SK-N-SH (cell line): ENCODE measurements around the gene ATR. TPM values are rescaled to one million over a fixed set of nuclear protein-coding genes. Genes with fewer than 3 reads are reported as not detected.

Experiments used
- CTCF ChIA-PET: fragments of 300-600, 350-600 bp; formaldehyde crosslinking; extraction: SDS; loops from one replicate; lab custom pipeline; 2021; lab: Yijun Ruan, JAX
- POLR2A ChIA-PET: fragments of 350-600 bp; sonication (Branson Sonifier 250); formaldehyde crosslinking; extraction: SDS; loops from one replicate; lab custom pipeline; 2020; ENCODE audit warnings: antibody characterized with exemption, inconsistent platforms; lab: Yijun Ruan, JAX
- DNase-seq: peaks from one replicate; pipeline ENCODE4 v3.0.0; 2012
- H2AFZ ChIP-seq: fragments of 200-600 bp; sonication (generic); 2 replicates; pipeline ENCODE4 v1.8.1; 2016; ENCODE audit warnings: antibody characterized with exemption, mild to moderate bottlenecking, low read depth
- H3F3A ChIP-seq: fragments of 200-600 bp; sonication (generic); replicated peaks from 2 replicates; pipeline ENCODE3; 2016; ENCODE audit warnings: antibody characterized with exemption, mild to moderate bottlenecking; ENCODE audit not compliant: insufficient read depth
- H3K27ac ChIP-seq, 2 experiments: fragments of 200-500 bp in 1 of 2; fragments of 200-600 bp in 1 of 2; sonication (Bioruptor generic) in 1 of 2; sonication (generic), shearing (Covaris generic) in 1 of 2; 2 replicates each; pipeline versions ENCODE4 v1.5.1 to v1.6.1; 2014 to 2016; ENCODE audit warnings: low read depth in 2 of 2, inconsistent platforms in 1 of 2, low read length in 1 of 2, mild to moderate bottlenecking in 1 of 2, mixed read lengths in 1 of 2
- H3K27me3 ChIP-seq: fragments of 200-600 bp; sonication (generic), shearing (Covaris generic); 2 replicates; pipeline ENCODE4 v1.6.1; 2016; ENCODE audit warnings: mixed run types; ENCODE audit not compliant: insufficient read depth
- H3K36me3 ChIP-seq, 2 experiments: fragments of 200-500 bp in 1 of 2; fragments of 200-600 bp in 1 of 2; sonication (Bioruptor generic) in 1 of 2; sonication (generic) in 1 of 2; replicated peaks in 1 of 2; 2 replicates each; pipeline versions ENCODE3 to v1.5.1; 2014 to 2016; ENCODE audit warnings: low read length in 1 of 2, mild to moderate bottlenecking in 1 of 2; ENCODE audit not compliant: insufficient read depth in 2 of 2, control insufficient read depth in 1 of 2
- H3K4me1 ChIP-seq, 2 experiments: fragments of 200-500 bp in 1 of 2; fragments of 200-600 bp in 1 of 2; sonication (Bioruptor generic) in 1 of 2; sonication (generic), shearing (Covaris generic) in 1 of 2; 2 replicates each; pipeline versions ENCODE4 v1.5.1 to v1.6.1; 2014 to 2016; ENCODE audit warnings: low read depth in 1 of 2, low read length in 1 of 2, mixed run types in 1 of 2; ENCODE audit not compliant: insufficient read depth in 2 of 2, control insufficient read depth in 1 of 2
- H3K4me2 ChIP-seq: fragments of 200-600 bp; sonication (generic), shearing (Covaris generic); 2 replicates; pipeline ENCODE4 v1.6.1; 2017; ENCODE audit warnings: mixed run types
- H3K4me3 ChIP-seq, 2 experiments: fragments of 200-500 bp in 1 of 2; fragments of 200-600 bp in 1 of 2; sonication (Bioruptor generic) in 1 of 2; sonication (generic), shearing (Covaris generic) in 1 of 2; 2 replicates each; pipeline versions ENCODE4 v1.5.1 to v1.8.1; 2014 to 2016; ENCODE audit warnings: low read depth in 2 of 2, inconsistent platforms in 1 of 2, low read length in 1 of 2, mild to moderate bottlenecking in 1 of 2, mixed read lengths in 1 of 2, moderate library complexity in 1 of 2
- H3K79me2 ChIP-seq: fragments of 200-600 bp; sonication (generic); 2 replicates; pipeline ENCODE4 v1.8.1; 2017; ENCODE audit warnings: mild to moderate bottlenecking; ENCODE audit not compliant: insufficient read depth
- H3K9ac ChIP-seq: fragments of 200-600 bp; sonication (generic); 2 replicates; pipeline ENCODE4 v1.6.1; 2017; ENCODE audit warnings: mixed run types
- H3K9me2 ChIP-seq: fragments of 200-600 bp; sonication (generic); 2 replicates; pipeline ENCODE4 v1.6.1; 2017; ENCODE audit warnings: mixed run types
- H3K9me3 ChIP-seq: fragments of 200-600 bp; sonication (generic); 2 replicates; pipeline ENCODE4 v1.6.1; 2017; ENCODE audit warnings: mixed run types, mild to moderate bottlenecking, moderate library complexity
- H4K20me1 ChIP-seq: fragments of 200-600 bp; sonication (generic); 2 replicates; pipeline ENCODE4 v1.6.1; 2017; ENCODE audit warnings: mild to moderate bottlenecking, mixed run types; ENCODE audit not compliant: insufficient read depth
- CTCF ChIP-seq: fragments of 200-600 bp; sonication (generic); IDR thresholded peaks from 2 replicates; pipeline ENCODE4 v1.6.1; 2017; ENCODE audit warnings: antibody characterized with exemption, mild to moderate bottlenecking, moderate library complexity
- GABPA ChIP-seq: IDR thresholded peaks from 2 replicates; pipeline ENCODE4 v1.4.0; 2012; ENCODE audit warnings: low read depth, mild to moderate bottlenecking
- JUND ChIP-seq: IDR thresholded peaks from 2 replicates; pipeline ENCODE4 v1.4.0; 2012
- MEF2A ChIP-seq: IDR thresholded peaks from 2 replicates; pipeline ENCODE4 v1.4.0; 2012; ENCODE audit warnings: low read depth, borderline replicate concordance
- MXI1 ChIP-seq: IDR thresholded peaks from 2 replicates; pipeline ENCODE4 v1.6.1; 2012; ENCODE audit warnings: mild to moderate bottlenecking, low read depth, low read length, improper control_type of control experiment
- NFIC ChIP-seq: IDR thresholded peaks from 2 replicates; pipeline ENCODE4 v1.4.0; 2012; ENCODE audit warnings: borderline replicate concordance
- PBX3 ChIP-seq: IDR thresholded peaks from 2 replicates; pipeline ENCODE4; 2012
- POLR2AphosphoS5 ChIP-seq: IDR thresholded peaks from 2 replicates; pipeline ENCODE4 v1.6.1; 2012; ENCODE audit warnings: low read depth, low read length
- RAD21 ChIP-seq: IDR thresholded peaks from 2 replicates; pipeline ENCODE4 v1.6.1; 2012; ENCODE audit warnings: mild to moderate bottlenecking, low read length
- RCOR1 ChIP-seq: fragments of 150-350 bp; IDR thresholded peaks from 2 replicates; pipeline ENCODE4 v1.6.1; 2017; ENCODE audit warnings: antibody characterized with exemption, low read length
- REST ChIP-seq: IDR thresholded peaks from 2 replicates; pipeline ENCODE4 v1.6.1; 2012; ENCODE audit warnings: mild to moderate bottlenecking, low read depth, low read length, moderate library complexity
- RFX5 ChIP-seq: IDR thresholded peaks from 2 replicates; pipeline ENCODE4 v1.6.1; 2012; ENCODE audit warnings: mild to moderate bottlenecking, improper control_type of control experiment, low read length
- RXRA ChIP-seq: IDR thresholded peaks from 2 replicates; pipeline ENCODE4 v1.4.0; 2012; ENCODE audit warnings: low read depth, mild to moderate bottlenecking, borderline replicate concordance
- SIN3A ChIP-seq: IDR thresholded peaks from 2 replicates; pipeline ENCODE4 v1.6.1; 2012; ENCODE audit warnings: low read depth, mild to moderate bottlenecking, low read length, moderate library complexity, borderline replicate concordance
- TAF1 ChIP-seq: IDR thresholded peaks from 2 replicates; pipeline ENCODE4 v1.6.1; 2012; ENCODE audit warnings: low read depth, mild to moderate bottlenecking, low read length, moderate library complexity, borderline replicate concordance
- TCF12 ChIP-seq: IDR thresholded peaks from 2 replicates; pipeline ENCODE4 v1.4.0; 2012
- TEAD4 ChIP-seq: IDR thresholded peaks from 2 replicates; pipeline ENCODE4 v1.4.0; 2012; ENCODE audit warnings: mild to moderate bottlenecking, borderline replicate concordance; ENCODE audit not compliant: insufficient read depth
- WGBS: methylation state at CpG from one replicate; pipeline ENCODE4 v1.1.6; 2017; ENCODE audit warnings: low lambda C conversion rate; 5-methylcytosine and 5-hydroxymethylcytosine counted together
- polyA plus RNA-seq, 3 experiments: library from polyadenylated mRNA; depleted of rRNA; stranded (reverse); fragments of >200 nt; gene quantifications; 2 replicates each; pipeline ENCODE4 v1.2.3, GENCODE V29; 2012
- TF ChIP-seq, protein P1 (sequence below): IDR thresholded peaks from 2 replicates; pipeline ENCODE4 v1.4.0; 2012; ENCODE audit warnings: low read depth

The ATR gene
- polyA plus RNA-seq, 1 of the 3 experiments (the other 2 are of a cell fraction), result 7.3 TPM

DNA sequence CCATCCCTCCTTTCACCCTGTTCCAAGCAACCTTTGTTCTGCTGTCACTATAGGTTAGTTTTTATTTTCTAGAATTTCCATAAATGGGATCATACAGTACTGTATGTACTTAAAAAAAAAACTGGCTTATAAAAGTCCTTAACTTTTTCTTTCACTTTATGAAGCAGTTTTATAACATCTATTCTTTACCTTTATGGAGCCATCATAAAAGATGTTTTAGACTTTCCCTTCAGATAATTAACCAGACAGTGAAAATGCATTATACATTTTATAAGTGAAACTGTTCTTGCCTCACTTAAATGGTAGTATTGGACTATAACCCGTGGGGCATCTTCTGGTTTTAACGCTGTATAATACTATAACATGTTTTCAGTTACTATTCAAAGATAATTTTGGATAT lies 43.9 kb upstream of the ATR start (continued):
- TF ChIP-seq, protein P1, sequence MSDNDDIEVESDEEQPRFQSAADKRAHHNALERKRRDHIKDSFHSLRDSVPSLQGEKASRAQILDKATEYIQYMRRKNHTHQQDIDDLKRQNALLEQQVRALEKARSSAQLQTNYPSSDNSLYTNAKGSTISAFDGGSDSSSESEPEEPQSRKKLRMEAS, result no peak
- TF ChIP-seq MXI1 (no peak), SIN3A (no peak), POLR2AphosphoS5 (no peak), TEAD4 (no peak), RAD21 (no peak), MEF2A (no peak), TCF12 (no peak)

GRCh38 chr3:142618917-142619461 lies 40.5 kb upstream of the ATR start:
- no peak for DNase-seq
- no peak for TF ChIP-seq TAF1
- no peaks in the 10 kb centered on the region for H3K79me2 ChIP-seq
- no peak overlapping the region for H3K9ac ChIP-seq
- 85% methylated on average over 3 of the region's 3 CpGs for WGBS
- no peaks in the 10 kb centered on the region for H3K27me3 ChIP-seq
- H3K4me3 ChIP-seq, result no peak overlapping the region
- no peaks in the 10 kb centered on the region for H3K9me2 ChIP-seq
- no peaks in the 10 kb centered on the region for H4K20me1 ChIP-seq
- ChIA-PET CTCF (no interaction called here), POLR2A (no interaction called here)
- H3K36me3 ChIP-seq, result no peaks in the 10 kb centered on the region
- no peak overlapping the region for H3K27ac ChIP-seq
- H3K4me1 ChIP-seq, result no peaks in the 10 kb centered on the region
- no peaks in the 10 kb centered on the region for H3K9me3 ChIP-seq
- H3F3A ChIP-seq, result no peaks in the 10 kb centered on the region
- H3K4me2 ChIP-seq, result no peak overlapping the region
- H2AFZ ChIP-seq, result no peak overlapping the region; the same call in 1 of the 2 replicates

GRCh38 chr3:142615171-142615570 lies 36.6 kb upstream of the ATR start:
- Histone ChIP-seq H3K79me2 (no peaks in the 10 kb centered on the region), H3K4me2 (no peak overlapping the region)
- CTCF ChIA-PET, result no interaction called here

More at GRCh38 chr3:142615171-142615570, 36.6 kb upstream of the ATR start:
- peaks cover 0 to 6% of the 10 kb centered on the region in 2 experiments; a peak in 1 of 4 replicates for H3K4me1 ChIP-seq
- POLR2A ChIA-PET, result no interaction called here
- no peaks in the 10 kb centered on the region for H4K20me1 ChIP-seq
- H3K9me3 ChIP-seq, result no peaks in the 10 kb centered on the region
- no peak overlapping the region for H3K27ac ChIP-seq
- 97% methylated on average over 2 of the region's 2 CpGs for WGBS
- no peak overlapping the region for H3K4me3 ChIP-seq
- no peak overlapping the region for H3K9ac ChIP-seq
- no peak overlapping the region for H2AFZ ChIP-seq
- TF ChIP-seq PBX3 (no peak), RCOR1 (no peak), NFIC (no peak), CTCF (no peak), POLR2AphosphoS5 (no peak), REST (no peak), RXRA (no peak), TAF1 (no peak), TCF12 (no peak), JUND (no peak), GABPA (no peak), RFX5 (no peak)
- TF ChIP-seq, protein P1, result no peak
- H3K27me3 ChIP-seq, result no peaks in the 10 kb centered on the region
- H3F3A ChIP-seq, result no peaks in the 10 kb centered on the region
- no peaks in the 10 kb centered on the region for H3K9me2 ChIP-seq
- no peak for DNase-seq
- no peaks in the 10 kb centered on the region for H3K36me3 ChIP-seq
